GM18520 (cell line): ENCODE results near the gene PRB4.
"Not testable (repeated sequence)": the region's sequence is repeated elsewhere in the genome, so short reads cannot be mapped to it uniquely, and the experiment has no call there.

Experiments
- ATAC-seq: cut with Tn5 transposase; IDR thresholded peaks from one replicate; pipeline ENCODE4 v1.9.1; 2021; ENCODE audit not compliant: unreplicated experiment

Gene PRB4

GRCh38 chr12:11310336-11310735, at the start of gene PRB4:
TSS of gene PRB4 (minus strand) at chr12:11310436. CDS start at chr12:11310398, 38 bp downstream.
- no peak for ATAC-seq

- not testable (repeated sequence) for ATAC-seq
These were observed 41.5 kb upstream of the PRB4 start for GRCh38 chr12:11351736-11352135.

- ATAC-seq, result no peak
These were observed 38.2 kb upstream of the PRB4 start for GRCh38 chr12:11348439-11348838.

GRCh38 chr12:11347810-11348209, 37.6 kb upstream of the PRB4 start:
- ATAC-seq, result no peak

- ATAC-seq, result no peak
These were observed 34.3 kb upstream of the PRB4 start for GRCh38 chr12:11344500-11344899.

GRCh38 chr12:11324426-11324825, 14.2 kb upstream of the PRB4 start:
- ATAC-seq, result no peak

GRCh38 chr12:11321980-11322379, 11.7 kb upstream of the PRB4 start:
- no peak for ATAC-seq

GRCh38 chr12:11307143-11307542, 3.1 kb downstream of the PRB4 start:
- ATAC-seq, result no peak

- no peak for ATAC-seq
These were observed 36.8 kb downstream of the PRB4 start for GRCh38 chr12:11273449-11273848.

- no peak for ATAC-seq
These were observed 40.6 kb downstream of the PRB4 start, which contains the start of gene PRB3 for GRCh38 chr12:11269607-11270006. TSS of gene PRB3 (minus strand) at chr12:11269707. CDS start at chr12:11269669, 38 bp downstream.

GRCh38 chr12:11264501-11264900, 45.7 kb downstream of the PRB4 start:
- no peak for ATAC-seq
